Measurements from ENCODE around the gene ACVRL1.
A peak's percentile ranks its signal among the peaks of the same experiment; 100 is the strongest.

Gene ACVRL1

DNA sequence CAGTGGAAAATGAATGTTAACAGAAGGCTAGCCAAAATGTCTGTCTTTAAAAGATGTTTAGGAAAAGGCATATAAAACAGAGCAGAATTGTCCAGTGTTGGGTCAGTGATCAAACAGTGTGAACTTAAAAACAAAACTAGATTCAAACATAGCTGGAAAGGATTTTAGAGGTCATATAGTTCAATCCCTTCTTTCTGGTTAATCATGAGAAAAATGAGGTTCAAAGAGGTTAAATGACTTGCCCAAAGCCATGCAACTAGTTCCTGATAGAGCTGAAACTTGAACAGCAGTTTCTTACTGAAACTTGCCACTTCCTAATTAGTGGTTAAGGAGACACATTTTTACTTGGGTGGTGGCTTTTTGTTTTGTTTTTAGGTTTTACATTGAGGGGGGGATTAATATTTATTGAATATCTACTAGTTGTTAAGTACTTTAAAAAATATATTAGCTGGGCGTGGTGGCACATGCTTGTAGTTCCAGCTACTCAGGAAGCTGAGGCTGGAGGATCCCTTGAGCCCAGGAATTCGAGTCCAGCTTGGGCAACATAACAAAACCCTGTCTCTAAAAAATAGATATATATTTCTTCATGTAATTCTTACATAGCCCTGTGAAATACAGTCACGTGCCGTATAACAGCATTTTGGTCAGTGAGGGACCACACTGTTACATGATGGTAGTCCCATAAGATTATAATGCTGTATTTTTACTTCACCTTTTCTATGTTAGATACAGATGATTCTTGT lies 64.5 kb downstream of the ACVRL1 start:
- no peak for DNase-seq

GRCh38 chr12:51972422-51972812 lies 65.1 kb downstream of the ACVRL1 start:
- DNase-seq, result no peak

DNA sequence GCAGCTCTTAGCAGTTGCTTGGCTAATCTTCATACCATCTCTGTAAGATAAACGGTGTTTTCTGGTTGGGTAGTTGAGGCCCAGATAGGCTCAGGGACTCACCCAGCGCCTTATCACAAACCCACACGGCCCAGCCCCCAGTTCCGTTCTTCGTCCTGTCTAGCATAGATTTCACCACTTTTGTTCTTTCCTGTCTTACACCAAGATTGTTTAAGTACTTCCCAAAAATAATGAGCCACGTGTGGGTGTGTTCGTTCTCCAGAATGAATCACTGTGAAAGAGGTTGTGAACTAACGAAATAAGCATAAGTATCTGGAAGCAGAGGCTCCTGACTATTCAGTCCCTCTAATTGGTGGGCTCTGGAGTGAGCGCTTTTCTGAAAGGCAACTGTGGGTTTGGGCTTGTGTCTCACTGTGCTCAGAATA lies 65.6 kb downstream of the ACVRL1 start:
- peak; percentile 77 for DNase-seq

All from activated CD8-positive, alpha-beta memory T cell treated with anti-CD3 and anti-CD28 coated beads, Interleukin-2, amount 50 U/mL, for 48 hours (primary cell).